Aorta (tissue), 5 donors: ENCODE measurements around the gene ALX1. TPM values are rescaled to one million over a fixed set of nuclear protein-coding genes. Genes with fewer than 3 reads are reported as not detected.
A peak's percentile ranks its signal among the peaks of the same experiment; 100 is the strongest.

Experiments
- ATAC-seq: fragments of 200-7000 bp; cut with Tn5 transposase; one replicate; pipeline ENCODE4 v1.9.1; 2022; ENCODE audit warnings: moderate library complexity; ENCODE audit not compliant: low FRiP score
- DNase-seq, 2 donors: peaks; one replicate each; pipeline ENCODE4 v3.0.0-alpha.2; 2020
- H3K27ac ChIP-seq, 2 donors: one replicate each; pipeline ENCODE4 v1.5.1; 2013; ENCODE audit warnings: low read length in 2 of 2, mild to moderate bottlenecking in 2 of 2, moderate library complexity in 2 of 2, control low read depth in 1 of 2, inconsistent platforms in 1 of 2, low read depth in 1 of 2
- H3K27me3 ChIP-seq, 2 donors: one replicate each; pipeline ENCODE4 v1.6.1; 2013; ENCODE audit warnings: control low read depth in 1 of 2, low read length in 1 of 2, mild to moderate bottlenecking in 1 of 2, moderate library complexity in 1 of 2; ENCODE audit not compliant: insufficient read depth in 2 of 2, control insufficient read depth in 1 of 2
- H3K36me3 ChIP-seq, 2 donors: one replicate each; pipeline ENCODE4 v1.6.1; 2013; ENCODE audit warnings: control low read depth in 1 of 2, low read length in 1 of 2, mild to moderate bottlenecking in 1 of 2; ENCODE audit not compliant: insufficient read depth in 2 of 2, control insufficient read depth in 1 of 2
- H3K4me1 ChIP-seq, 2 donors: one replicate each; pipeline ENCODE4 v1.6.1; 2013; ENCODE audit warnings: low read length in 2 of 2, control low read depth in 1 of 2, mild to moderate bottlenecking in 1 of 2, moderate library complexity in 1 of 2; ENCODE audit not compliant: insufficient read depth in 2 of 2, control insufficient read depth in 1 of 2
- H3K4me3 ChIP-seq, 2 donors: one replicate each; pipeline ENCODE4 v1.5.1; 2013; ENCODE audit warnings: low read length in 2 of 2, control low read depth in 1 of 2, mild to moderate bottlenecking in 1 of 2
- H3K9me3 ChIP-seq: one replicate; pipeline ENCODE4 v1.6.1; 2013; ENCODE audit warnings: mild to moderate bottlenecking, low read length; ENCODE audit not compliant: control insufficient read depth
- WGBS, 2 donors: extraction: QIAGEN DNeasy Blood & Tissue Kit; methylation state at CpG; one replicate each; pipeline ENCODE4 v1.1.7; 2013; 5-methylcytosine and 5-hydroxymethylcytosine counted together
- intact Hi-C, 2 donors: fragments of 100-400 bp; cut with DNase I; formaldehyde crosslinking; loops; one replicate each; pipeline versions ENCODE4 v1.14.2 to v1.15.0; 2022
- polyA plus RNA-seq, 2 donors: library from polyadenylated mRNA; stranded (reverse); fragments of 200-250 nt; gene quantifications; one replicate each; pipeline ENCODE4 v1.2.3, GENCODE V29; 2013
- total RNA-seq, 2 donors: library from RNA; stranded (reverse); fragmentation: NEBNext Ultra II Directional; extraction: Animal tissue kit (Norgen Biotek cat#: 25700); gene quantifications; one replicate each; pipeline ENCODE4 v1.2.1, GENCODE V29; 2021
- donor health status: healthy with polysubstance abuse.
- donor health status: Bipolar disorder and iron deficiency.
- donor health status: DM: no; HTN: no; CAD: no.
- donor health status: DM: no; HTN: no; CAD: no.
- donor health status: DM: yes; HTN: yes; CAD: no.

Gene ALX1
- total and polyA plus RNA-seq, 4 donors = 0.25 TPM; not detected in 3

- DNase-seq (peak; percentile 20 to 60), ATAC-seq (peak; percentile 45)
Observed at GRCh38 chr12:85273381-85274314, 6.4 kb upstream of the ALX1 start.

GRCh38 chr12:85274315-85274651 lies 5.7 kb upstream of the ALX1 start:
- H3K27ac ChIP-seq = no peak overlapping the region
- 18 to 22% methylated on average over 8 of the region's 8 CpGs for WGBS, 2 donors
- intact Hi-C loops = no loop called here
- peaks cover 12% of the 10 kb centered on the region for H3K9me3 ChIP-seq
- H3K36me3 ChIP-seq = no peaks in the 10 kb centered on the region
- no peaks in the 10 kb centered on the region for H3K4me1 ChIP-seq
- peaks cover 0 to 2% of the 10 kb centered on the region in 2 donors for H3K27me3 ChIP-seq
- ATAC-seq (no peak), DNase-seq (no peak)
- H3K4me3 ChIP-seq = no peak overlapping the region

More at GRCh38 chr12:85273381-85274314, 6.4 kb upstream of the ALX1 start:
- Histone ChIP-seq H3K4me3 (no peak overlapping the region), H3K4me1 (no peaks in the 10 kb centered on the region), H3K27me3 (peaks cover 0 to 2% of the 10 kb centered on the region in 2 donors), H3K9me3 (peaks cover 11% of the 10 kb centered on the region), H3K36me3 (no peaks in the 10 kb centered on the region), H3K27ac (no peak overlapping the region)
- intact Hi-C loops = no loop called here
- 10 to 11% methylated on average over 37 of the region's 37 CpGs for WGBS, 2 donors

- H3K4me3 ChIP-seq = no peak overlapping the region
- DNase-seq (no peak), ATAC-seq (no peak)
- 21 to 27% methylated on average over 2 of the region's 2 CpGs for WGBS, 2 donors
- peaks cover 12% of the 10 kb centered on the region for H3K9me3 ChIP-seq
- H3K36me3 ChIP-seq = no peaks in the 10 kb centered on the region
- peaks cover 0 to 2% of the 10 kb centered on the region in 2 donors for H3K27me3 ChIP-seq
- H3K27ac ChIP-seq = no peak overlapping the region
- H3K4me1 ChIP-seq = no peaks in the 10 kb centered on the region
- intact Hi-C loops = no loop called here
Observed at GRCh38 chr12:85275374-85275773, 4.6 kb upstream of the ALX1 start.

GRCh38 chr12:85277191-85277590 lies 2.8 kb upstream of the ALX1 start:
- Histone ChIP-seq H3K4me3 (no peak overlapping the region), H3K27ac (no peak overlapping the region), H3K27me3 (peaks cover 0 to 2% of the 10 kb centered on the region in 2 donors), H3K36me3 (no peaks in the 10 kb centered on the region), H3K4me1 (no peaks in the 10 kb centered on the region), H3K9me3 (peaks cover 12% of the 10 kb centered on the region)
- intact Hi-C loops = no loop called here
- DNase-seq (no peak), ATAC-seq (no peak)
- 36 to 40% methylated on average over 3 of the region's 3 CpGs for WGBS, 2 donors

- intact Hi-C loops = no loop called here
- Histone ChIP-seq H3K9me3 (peaks cover 12% of the 10 kb centered on the region), H3K4me1 (no peaks in the 10 kb centered on the region), H3K36me3 (no peaks in the 10 kb centered on the region), H3K27me3 (peaks cover 0 to 2% of the 10 kb centered on the region in 2 donors), H3K4me3 (no peak overlapping the region), H3K27ac (no peak overlapping the region)
- ATAC-seq (no peak), DNase-seq (peak; percentile 24 to 48)
- WGBS, 2 donors = 55 to 56% methylated on average over 30 of the region's 30 CpGs
Observed at GRCh38 chr12:85277900-85278597, 2.0 kb upstream of the ALX1 start.

GRCh38 chr12:85278598-85279448 lies 1.2 kb upstream of the ALX1 start:
- WGBS, 2 donors = 68 to 75% methylated on average over 37 of the region's 37 CpGs
- Histone ChIP-seq H3K27me3 (peaks cover 0 to 2% of the 10 kb centered on the region in 2 donors), H3K4me3 (no peak overlapping the region)

GRCh38 chr12:85279449-85280164 lies 413 bp upstream of the ALX1 start:
- Histone ChIP-seq H3K27ac (no peak overlapping the region), H3K27me3 (no peaks in the 10 kb centered on the region), H3K36me3 (no peaks in the 10 kb centered on the region), H3K9me3 (peaks cover 10% of the 10 kb centered on the region), H3K4me1 (no peaks in the 10 kb centered on the region), H3K4me3 (no peak overlapping the region)
- 14 to 18% methylated on average over 44 of the region's 44 CpGs for WGBS, 2 donors
- intact Hi-C loops = no loop called here
- ATAC-seq = peak; percentile 42
- DNase-seq = peak; percentile 30 to 75

More at GRCh38 chr12:85278598-85279448, 1.2 kb upstream of the ALX1 start:
- no peak overlapping the region for H3K27ac ChIP-seq
- H3K4me1 ChIP-seq = no peaks in the 10 kb centered on the region
- no peaks in the 10 kb centered on the region for H3K36me3 ChIP-seq
- H3K9me3 ChIP-seq = peaks cover 12% of the 10 kb centered on the region
- DNase-seq (peak in 1 of 2 donors; percentile 60), ATAC-seq (no peak)
- intact Hi-C loops = no loop called here
